Uterus (tissue), 4 donors: ENCODE measurements around the gene HS3ST3A1. TPM values are rescaled to one million over a fixed set of nuclear protein-coding genes. Genes with fewer than 3 reads are reported as not detected.

Experiments used
- DNase-seq, 2 donors: peaks; one replicate each; pipeline ENCODE4 v3.0.0-alpha.2; 2019 to 2020
- H3K27ac ChIP-seq, 2 donors: fragments of 200-600 bp; sonication (generic); 1 replicate in 1 of 2; 2 replicates in 1 of 2; pipeline ENCODE4 v1.5.1; 2016 to 2018
- H3K27me3 ChIP-seq, 2 donors: fragments of 200-600 bp; sonication (generic); one replicate each; pipeline ENCODE4 v1.5.1; 2018 to 2019; ENCODE audit warnings: control low read depth in 1 of 2
- H3K36me3 ChIP-seq, 2 donors: fragments of 200-600 bp; sonication (generic); one replicate each; pipeline ENCODE4 v1.5.1; 2019; ENCODE audit warnings: control low read depth in 1 of 2
- H3K4me1 ChIP-seq, 2 donors: fragments of 200-600 bp; sonication (generic); one replicate each; pipeline ENCODE4 v1.5.1; 2018 to 2019; ENCODE audit warnings: control low read depth in 1 of 2
- H3K4me3 ChIP-seq, 2 donors: fragments of 200-600 bp; sonication (generic); 1 replicate in 1 of 2; 2 replicates in 1 of 2; pipeline ENCODE4 v1.5.1; 2018 to 2019; ENCODE audit warnings: mild to moderate bottlenecking in 1 of 2
- H3K9me3 ChIP-seq, 2 donors: fragments of 200-600 bp; sonication (generic); one replicate each; pipeline ENCODE4 v1.5.1; 2019; ENCODE audit warnings: control low read depth in 1 of 2
- CTCF ChIP-seq, 4 experiments: fragments of 200-600 bp in 2 of 4; fragments of 450-650 bp in 2 of 4; sonication (generic) in 2 of 4; IDR thresholded peaks; one replicate each; pipeline ENCODE4 v1.5.1; 2016 to 2019; ENCODE audit warnings: antibody characterized with exemption in 4 of 4, mild to moderate bottlenecking in 2 of 4, moderate library complexity in 1 of 4
- POLR2A ChIP-seq, 2 donors: fragments of 450-650 bp; IDR thresholded peaks; one replicate each; pipeline ENCODE4 v1.6.1; 2016; ENCODE audit warnings: antibody characterized with exemption in 2 of 2, mild to moderate bottlenecking in 1 of 2, moderate library complexity in 1 of 2
- intact Hi-C: fragments of 100-400 bp; cut with DNase I; formaldehyde crosslinking; loops from one replicate; pipeline ENCODE4 v1.15.1; 2023; ENCODE audit warnings: low total_unique reads
- total RNA-seq, 4 donors: library from RNA; depleted of rRNA in 3 of 4; stranded (reverse); fragments of >200 nt in 3 of 4; gene quantifications; one replicate each; pipeline versions ENCODE4 v1.1.0 to v1.2.4, GENCODE V29; 2014 to 2023
- donor health status: DM: yes; HTN: yes; CAD: no.

HS3ST3A1 gene
- 1 to 10 TPM in 3 of 4 donors, not detected in 1; 2.1 to 7.7 (median 5.0) TPM for total RNA-seq

DNA sequence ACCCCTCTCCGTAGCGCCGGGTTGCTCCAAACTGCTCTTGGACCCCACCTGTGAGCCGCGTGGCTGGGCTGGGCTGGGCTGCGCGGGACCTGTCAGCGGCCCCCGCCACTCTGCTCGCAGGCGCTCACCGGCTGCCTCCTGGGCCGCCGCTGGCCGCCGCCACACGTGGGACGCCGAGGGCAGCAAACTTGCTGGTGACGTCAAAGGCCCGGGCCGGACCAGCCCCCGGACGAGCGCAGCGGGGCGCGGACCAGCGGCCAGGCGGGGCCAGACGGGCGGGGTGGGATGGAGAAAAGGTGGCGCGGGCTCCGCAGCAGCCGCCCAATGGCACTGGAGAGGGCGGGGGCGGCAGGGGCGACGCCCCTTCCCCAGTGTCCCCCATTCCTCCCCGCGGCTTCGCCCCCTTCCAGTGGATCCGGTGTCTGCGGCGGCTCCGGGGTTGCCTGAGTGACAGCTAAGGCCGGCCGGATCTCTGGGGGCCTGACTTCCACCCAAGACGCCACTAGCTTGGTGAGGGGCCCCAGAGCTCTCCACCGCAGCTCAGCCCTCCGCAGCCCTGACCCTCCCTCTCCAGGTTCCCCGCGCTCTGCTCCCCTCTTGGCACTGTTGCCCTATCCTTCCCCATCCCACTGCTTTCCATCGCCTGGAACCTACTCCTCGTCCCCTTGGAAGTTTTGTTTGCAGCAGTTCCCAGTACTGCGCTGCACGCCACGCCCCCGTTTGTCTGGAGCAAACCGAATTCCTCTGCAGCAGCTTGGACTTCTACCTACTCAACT lies at the start of gene HS3ST3A1:
Gene HS3ST3A1 (minus strand): TSS at position 154 of the 776 bp plus-strand sequence. CDS start 800 bp downstream, outside the sequence.
- H3K4me1 ChIP-seq, result peaks cover 0 to 16% of the 10 kb centered on the region in 2 donors
- no peaks in the 10 kb centered on the region for H3K9me3 ChIP-seq
- peak within 1 kb of the TSS in 1 of 2 donors; percentile 30 for H3K4me3 ChIP-seq
- peak; percentile 37 to 58 for DNase-seq
- intact Hi-C loops, result no loop called here
- H3K36me3 ChIP-seq, result no peaks in the 10 kb centered on the region
- H3K27ac ChIP-seq, result peak within 1 kb of the TSS in 1 of 2 donors; percentile 42
- peaks cover 4 to 21% of the 10 kb centered on the region in 2 donors for H3K27me3 ChIP-seq
- TF ChIP-seq CTCF (IDR thresholded peaks at IDR 0.05) (no peak), POLR2A (IDR thresholded peaks at IDR 0.05) (peak in 1 of 2 donors; percentile 55)

DNA sequence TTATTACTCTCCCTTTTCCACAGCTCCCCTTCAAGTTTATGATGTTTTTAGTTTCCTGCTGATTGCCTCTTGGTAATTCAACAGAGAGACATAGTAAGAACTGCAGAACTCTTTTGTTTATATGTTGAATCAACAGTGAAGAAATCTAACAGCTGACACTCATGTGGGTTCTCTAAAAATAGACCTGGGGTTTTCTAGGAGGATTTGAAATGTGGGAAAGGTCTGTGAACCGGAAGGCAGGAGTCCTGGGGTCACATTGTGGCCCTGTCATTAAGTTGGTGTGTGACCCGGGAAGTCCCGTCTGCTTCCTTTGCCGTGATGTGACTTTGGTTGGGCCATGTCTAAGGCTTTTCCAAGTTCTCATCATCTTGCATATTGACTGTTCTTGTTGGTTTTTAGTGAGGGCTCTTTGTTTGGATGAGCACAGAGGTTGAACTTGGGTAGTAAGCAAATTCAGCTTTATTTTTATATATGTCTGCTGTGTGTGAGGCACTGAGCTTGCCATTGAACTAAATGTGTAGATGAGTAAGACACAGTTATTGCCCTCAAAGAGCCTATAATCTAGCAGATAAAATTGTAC lies 48.5 kb upstream of the HS3ST3A1 start:
- intact Hi-C loops, result no loop called here
- Histone ChIP-seq H3K4me3 (no peak overlapping the region), H3K36me3 (no peaks in the 10 kb centered on the region), H3K4me1 (no peaks in the 10 kb centered on the region), H3K27me3 (no peaks in the 10 kb centered on the region), H3K9me3 (no peaks in the 10 kb centered on the region), H3K27ac (no peak overlapping the region)
- TF ChIP-seq POLR2A (IDR thresholded peaks at IDR 0.05) (no peak), CTCF (IDR thresholded peaks at IDR 0.05) (no peak)
- no peak for DNase-seq

DNA sequence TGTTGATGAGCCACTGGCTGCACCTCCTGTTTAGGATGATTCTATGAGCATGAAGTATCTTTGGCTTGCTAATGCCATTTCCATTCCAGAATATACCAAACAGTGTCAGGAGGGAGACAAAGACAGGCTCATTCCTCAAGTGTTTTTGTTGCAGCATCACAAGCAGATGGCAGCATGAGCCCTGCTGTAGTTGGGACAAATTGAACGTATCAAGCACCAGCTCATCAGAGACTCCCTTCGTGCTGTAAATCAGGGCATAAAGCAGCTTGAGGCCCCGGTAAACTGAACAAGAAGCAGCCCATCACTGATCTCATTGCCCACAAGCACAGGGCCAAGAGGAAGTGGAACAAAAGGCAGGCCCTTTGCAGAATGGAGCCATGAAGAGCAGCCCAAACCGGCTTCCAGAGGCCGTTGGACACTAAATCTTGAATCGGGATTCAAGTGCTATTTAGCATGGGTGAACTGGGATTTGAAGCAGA lies 45.9 kb upstream of the HS3ST3A1 start:
- Histone ChIP-seq H3K4me1 (no peaks in the 10 kb centered on the region), H3K27me3 (no peaks in the 10 kb centered on the region), H3K9me3 (no peaks in the 10 kb centered on the region), H3K27ac (no peak overlapping the region), H3K4me3 (no peak overlapping the region), H3K36me3 (no peaks in the 10 kb centered on the region)
- no peak for TF ChIP-seq CTCF (IDR thresholded peaks at IDR 0.05)
- TF ChIP-seq POLR2A (IDR thresholded peaks at IDR 0.05), result no peak
- intact Hi-C loops, result no loop called here
- DNase-seq, result no peak

DNA sequence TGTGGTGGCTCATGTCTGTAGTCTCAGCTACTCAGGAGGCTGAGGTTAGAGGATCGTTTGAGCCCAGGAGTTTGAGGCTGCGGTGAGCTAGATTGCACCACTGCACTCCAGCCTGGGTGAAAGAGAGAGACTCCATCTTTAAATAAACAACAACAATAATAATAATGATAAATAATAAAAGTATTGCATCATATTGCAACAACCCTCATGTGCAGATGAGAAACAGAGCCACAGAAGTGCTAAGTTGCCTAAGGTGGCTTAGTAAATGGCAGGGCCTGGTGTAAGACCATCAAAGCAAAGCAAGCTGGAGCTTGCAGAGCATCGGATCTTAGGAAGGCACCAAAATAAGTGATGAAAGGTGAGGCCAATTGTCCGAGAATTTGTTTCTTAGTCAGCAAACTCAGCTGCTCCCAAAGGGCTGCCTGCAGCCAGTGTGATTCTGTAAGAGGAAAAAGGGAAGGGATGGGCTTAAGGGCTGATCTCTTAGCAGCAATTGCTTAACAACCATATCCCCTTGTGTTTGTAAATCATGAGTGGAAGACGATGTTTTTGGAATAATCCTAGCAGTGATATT lies 45.3 kb upstream of the HS3ST3A1 start:
- Histone ChIP-seq H3K4me3 (no peak overlapping the region), H3K9me3 (no peaks in the 10 kb centered on the region), H3K36me3 (no peaks in the 10 kb centered on the region), H3K27ac (no peak overlapping the region), H3K4me1 (no peaks in the 10 kb centered on the region), H3K27me3 (no peaks in the 10 kb centered on the region)
- DNase-seq, result no peak
- intact Hi-C loops, result no loop called here
- TF ChIP-seq POLR2A (IDR thresholded peaks at IDR 0.05), result no peak
- TF ChIP-seq CTCF (IDR thresholded peaks at IDR 0.05), result no peak

- intact Hi-C loops, result no loop called here
- Histone ChIP-seq H3K4me1 (no peaks in the 10 kb centered on the region), H3K36me3 (no peaks in the 10 kb centered on the region), H3K27ac (no peak overlapping the region), H3K4me3 (no peak overlapping the region), H3K9me3 (no peaks in the 10 kb centered on the region), H3K27me3 (no peaks in the 10 kb centered on the region)
- no peak for TF ChIP-seq POLR2A (IDR thresholded peaks at IDR 0.05)
- TF ChIP-seq CTCF (IDR thresholded peaks at IDR 0.05), result no peak
- no peak for DNase-seq
These were observed 44.7 kb upstream of the HS3ST3A1 start for GRCh38 chr17:13646411-13646810.
